Psoas muscle (tissue), 8 donors: ENCODE results near the gene TMPRSS6. TPM values are rescaled to one million over a fixed set of nuclear protein-coding genes. Genes with fewer than 3 reads are reported as not detected.

Experiments used
- ATAC-seq, 4 donors: fragments of 200-7000 bp; cut with Tn5 transposase; one replicate each; pipeline ENCODE4 v1.9.1; 2020; ENCODE audit warnings: moderate library complexity in 3 of 4, mild to moderate bottlenecking in 2 of 4
- DNase-seq, 2 donors: peaks; one replicate each; pipeline ENCODE4 v3.0.0-alpha.2; 2020
- H3K27ac ChIP-seq: fragments of 200-600 bp; one replicate; pipeline ENCODE4 v1.8.0; 2022
- H3K27me3 ChIP-seq, 3 donors: fragments of 200-600 bp in 1 of 3; one replicate each; pipeline versions ENCODE4 v1.6.1 to v1.8.0; 2013 to 2022; ENCODE audit warnings: low read length in 2 of 3, mild to moderate bottlenecking in 2 of 3, moderate library complexity in 1 of 3; ENCODE audit not compliant: insufficient read depth in 3 of 3
- H3K36me3 ChIP-seq, 2 donors: fragments of 200-600 bp in 1 of 2; one replicate each; pipeline versions ENCODE4 v1.6.1 to v1.8.0; 2013 to 2022; ENCODE audit warnings: low read depth in 1 of 2, mild to moderate bottlenecking in 1 of 2, moderate library complexity in 1 of 2; ENCODE audit not compliant: insufficient read depth in 1 of 2
- H3K4me1 ChIP-seq: fragments of 200-600 bp; one replicate; pipeline ENCODE4 v1.8.0; 2022
- H3K4me3 ChIP-seq: fragments of 200-600 bp; one replicate; pipeline ENCODE4 v1.8.0; 2022; ENCODE audit warnings: mild to moderate bottlenecking
- H3K9me3 ChIP-seq: fragments of 200-600 bp; one replicate; pipeline ENCODE4 v1.8.0; 2022
- WGBS, 3 donors: extraction: QIAGEN DNeasy Blood & Tissue Kit; methylation state at CpG; one replicate each; pipeline versions ENCODE4 v1.1.6 to v1.1.7; 2013; 5-methylcytosine and 5-hydroxymethylcytosine counted together
- intact Hi-C, 2 donors: fragments of 100-400 bp; cut with DNase I; formaldehyde crosslinking; loops; one replicate each; pipeline versions ENCODE4 v1.11.0 to v1.14.2; 2022
- polyA plus RNA-seq, 3 donors: library from polyadenylated mRNA; stranded (reverse); fragments of 200-250 nt; gene quantifications; one replicate each; pipeline ENCODE4 v1.2.3, GENCODE V29; 2013
- total RNA-seq, 4 donors: library from RNA; stranded (reverse); fragmentation: NEBNext Ultra II Directional in 2 of 4; extraction: Animal tissue kit (Norgen Biotek cat#: 25700) in 2 of 4; gene quantifications; one replicate each; pipeline versions ENCODE4 v1.2.1 to v1.2.4, GENCODE V29; 2021 to 2023
- TF ChIP-seq, protein P1 (sequence below): fragments of 200-600 bp; IDR thresholded peaks from one replicate; pipeline ENCODE4 v1.8.0; 2022; ENCODE audit warnings: antibody characterized with exemption
- donor health status: healthy with polysubstance abuse.
- donor health status: DM: no; HTN: no; CAD: no; lungs with moderate emphysema.
- donor health status: Bipolar disorder and iron deficiency.
- donor health status: healthy.
- donor health status: DM: yes; HTN: yes; CAD: no.
- donor health status: DM: no; HTN: no; CAD: no.
- donor health status: DM: no; HTN: no; CAD: no.
- donor health status: DM: yes; HTN: yes; CAD: no.

TMPRSS6 gene
- total and polyA plus RNA-seq, 7 donors: not detected

DNA sequence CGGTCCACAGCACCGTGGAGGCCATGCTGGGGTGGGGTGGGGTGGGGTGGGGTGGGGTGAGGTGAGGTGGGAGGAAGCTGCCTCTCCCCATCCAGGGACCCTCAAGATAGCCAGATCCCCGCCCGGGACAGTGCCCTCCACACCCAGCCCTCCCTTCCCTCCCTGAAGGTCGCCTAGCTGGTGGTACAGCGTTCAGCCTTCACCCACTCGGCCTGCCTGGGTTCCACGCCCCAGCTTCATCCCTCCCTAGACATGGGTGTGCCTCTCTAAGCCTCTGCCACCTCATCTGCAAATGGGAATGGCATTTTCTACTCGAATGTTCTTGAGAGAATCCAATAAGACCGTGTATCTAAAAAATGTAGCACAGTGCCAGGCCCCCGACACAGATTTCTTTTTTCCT, 40.2 kb downstream of the TMPRSS6 start:
- H3K36me3 ChIP-seq: no peaks in the 10 kb centered on the region
- H3K9me3 ChIP-seq: no peaks in the 10 kb centered on the region
- intact Hi-C loops: no loop called here
- TF ChIP-seq, protein P1, sequence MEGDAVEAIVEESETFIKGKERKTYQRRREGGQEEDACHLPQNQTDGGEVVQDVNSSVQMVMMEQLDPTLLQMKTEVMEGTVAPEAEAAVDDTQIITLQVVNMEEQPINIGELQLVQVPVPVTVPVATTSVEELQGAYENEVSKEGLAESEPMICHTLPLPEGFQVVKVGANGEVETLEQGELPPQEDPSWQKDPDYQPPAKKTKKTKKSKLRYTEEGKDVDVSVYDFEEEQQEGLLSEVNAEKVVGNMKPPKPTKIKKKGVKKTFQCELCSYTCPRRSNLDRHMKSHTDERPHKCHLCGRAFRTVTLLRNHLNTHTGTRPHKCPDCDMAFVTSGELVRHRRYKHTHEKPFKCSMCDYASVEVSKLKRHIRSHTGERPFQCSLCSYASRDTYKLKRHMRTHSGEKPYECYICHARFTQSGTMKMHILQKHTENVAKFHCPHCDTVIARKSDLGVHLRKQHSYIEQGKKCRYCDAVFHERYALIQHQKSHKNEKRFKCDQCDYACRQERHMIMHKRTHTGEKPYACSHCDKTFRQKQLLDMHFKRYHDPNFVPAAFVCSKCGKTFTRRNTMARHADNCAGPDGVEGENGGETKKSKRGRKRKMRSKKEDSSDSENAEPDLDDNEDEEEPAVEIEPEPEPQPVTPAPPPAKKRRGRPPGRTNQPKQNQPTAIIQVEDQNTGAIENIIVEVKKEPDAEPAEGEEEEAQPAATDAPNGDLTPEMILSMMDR: no peak
- peaks cover 0 to 54% (median 8%) of the 10 kb centered on the region in 3 donors for H3K27me3 ChIP-seq
- ATAC-seq (no peak), DNase-seq (no peak)
- WGBS, 3 donors: 14 to 24% (median 21%) methylated on average over 7 to 11 of the region's 11 CpGs
- no peak overlapping the region for H3K27ac ChIP-seq
- H3K4me1 ChIP-seq: no peaks in the 10 kb centered on the region
- H3K4me3 ChIP-seq: no peak overlapping the region

DNA sequence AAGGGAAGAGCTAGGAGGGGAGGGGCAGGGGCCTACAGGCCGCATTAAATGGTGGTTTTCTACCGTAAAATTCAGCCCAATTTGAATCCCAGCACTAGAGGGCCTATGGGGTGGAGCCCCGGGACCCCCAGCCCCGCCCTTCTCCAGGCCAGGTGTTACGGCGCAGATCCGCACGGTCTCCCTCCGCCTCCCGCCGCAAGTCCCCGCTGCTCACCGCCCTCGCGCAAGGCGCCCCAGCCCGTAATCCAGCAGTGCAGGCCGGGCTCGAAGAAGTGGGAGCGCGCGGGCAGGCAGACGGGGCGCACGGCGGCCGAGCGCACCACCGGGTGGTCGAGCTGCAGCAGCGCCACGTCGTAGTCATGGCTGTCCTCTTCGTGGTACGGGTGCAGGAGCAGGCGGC, 40.7 kb downstream of the TMPRSS6 start:
- intact Hi-C loops: no loop called here
- no peak for DNase-seq
- no peak overlapping the region for H3K27ac ChIP-seq
- TF ChIP-seq, protein P1: no peak
- H3K9me3 ChIP-seq: no peaks in the 10 kb centered on the region
- ATAC-seq: no peak
- no peaks in the 10 kb centered on the region for H3K36me3 ChIP-seq
- H3K4me1 ChIP-seq: no peaks in the 10 kb centered on the region
- peaks cover 0 to 50% (median 11%) of the 10 kb centered on the region in 3 donors for H3K27me3 ChIP-seq
- no peak overlapping the region for H3K4me3 ChIP-seq
- WGBS, 3 donors: 0 to 5% (median 3%) methylated on average over 17 to 36 of the region's 36 CpGs

DNA sequence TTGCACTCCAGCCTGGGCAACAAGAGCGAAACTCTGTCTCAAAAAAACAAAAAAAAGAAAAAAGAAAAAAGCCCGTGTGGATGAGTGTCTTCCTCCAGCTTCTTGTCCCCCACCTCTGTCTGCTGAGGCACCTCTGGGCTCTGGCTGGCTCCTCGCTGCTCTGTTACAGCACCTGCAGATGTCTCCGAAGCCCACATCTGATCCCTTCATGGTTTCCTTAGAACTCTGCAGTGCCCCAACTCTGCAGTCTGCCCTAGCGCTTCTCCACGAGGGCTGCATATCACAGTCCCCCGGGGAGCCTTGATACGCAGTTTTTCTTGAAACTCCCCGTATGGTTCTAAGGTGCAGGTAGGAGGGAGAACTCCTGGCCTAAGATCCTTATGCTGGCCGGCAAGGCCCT, 42.1 kb downstream of the TMPRSS6 start:
- no peak overlapping the region for H3K27ac ChIP-seq
- intact Hi-C loops: no loop called here
- TF ChIP-seq, protein P1: no peak
- ATAC-seq (no peak), DNase-seq (no peak)
- H3K4me3 ChIP-seq: no peak overlapping the region
- WGBS, 3 donors: 70 to 78% (median 72%) methylated on average over 10 of the region's 10 CpGs
- H3K36me3 ChIP-seq: no peaks in the 10 kb centered on the region
- no peaks in the 10 kb centered on the region for H3K4me1 ChIP-seq
- H3K27me3 ChIP-seq: peaks cover 0 to 48% (median 10%) of the 10 kb centered on the region in 3 donors
- no peaks in the 10 kb centered on the region for H3K9me3 ChIP-seq

DNA sequence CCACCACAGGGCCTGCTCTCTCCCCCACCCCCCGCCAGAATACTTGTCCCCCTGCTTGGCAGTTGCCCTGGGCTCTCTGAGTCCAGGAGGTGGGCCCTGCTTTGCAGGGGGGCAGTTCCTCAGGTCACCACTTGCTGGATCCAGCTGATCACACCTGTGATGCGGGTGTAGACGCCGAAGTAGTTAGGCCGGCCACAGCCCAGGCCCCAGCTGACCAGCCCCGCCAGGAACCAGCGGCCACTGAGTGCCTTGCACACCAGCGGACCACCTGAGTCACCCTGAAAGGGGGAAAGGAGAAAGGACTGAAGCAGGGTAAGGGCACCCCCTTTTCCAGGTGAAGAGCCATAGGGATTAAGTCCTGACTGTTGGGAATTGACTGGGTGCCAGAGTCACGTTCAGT, 43.6 kb downstream of the TMPRSS6 start:
- 74 to 86% (median 79%) methylated on average over 9 of the region's 9 CpGs for WGBS, 3 donors
- ATAC-seq (no peak), DNase-seq (no peak)
- Histone ChIP-seq H3K36me3 (no peaks in the 10 kb centered on the region), H3K4me3 (no peak overlapping the region), H3K4me1 (no peaks in the 10 kb centered on the region), H3K27ac (no peak overlapping the region), H3K27me3 (peaks cover 0 to 52% (median 10%) of the 10 kb centered on the region in 3 donors), H3K9me3 (no peaks in the 10 kb centered on the region)
- TF ChIP-seq, protein P1: no peak
- intact Hi-C loops: no loop called here

- Histone ChIP-seq H3K4me3 (no peak overlapping the region), H3K4me1 (no peaks in the 10 kb centered on the region), H3K27me3 (peaks cover 0 to 44% (median 8%) of the 10 kb centered on the region in 3 donors), H3K36me3 (no peaks in the 10 kb centered on the region), H3K27ac (no peak overlapping the region), H3K9me3 (no peaks in the 10 kb centered on the region)
- ATAC-seq (no peak), DNase-seq (no peak)
- intact Hi-C loops: no loop called here
- 81 to 85% (median 85%) methylated on average over 3 of the region's 3 CpGs for WGBS, 3 donors
- TF ChIP-seq, protein P1: no peak
These were observed 44.3 kb downstream of the TMPRSS6 start for GRCh38 chr22:37065180-37065579.
